Measurements from ENCODE around the gene MX2.
"Not testable (repeated sequence)": the region's sequence is repeated elsewhere in the genome, so short reads cannot be mapped to it uniquely, and the experiment has no call there.

Gene MX2

DNA sequence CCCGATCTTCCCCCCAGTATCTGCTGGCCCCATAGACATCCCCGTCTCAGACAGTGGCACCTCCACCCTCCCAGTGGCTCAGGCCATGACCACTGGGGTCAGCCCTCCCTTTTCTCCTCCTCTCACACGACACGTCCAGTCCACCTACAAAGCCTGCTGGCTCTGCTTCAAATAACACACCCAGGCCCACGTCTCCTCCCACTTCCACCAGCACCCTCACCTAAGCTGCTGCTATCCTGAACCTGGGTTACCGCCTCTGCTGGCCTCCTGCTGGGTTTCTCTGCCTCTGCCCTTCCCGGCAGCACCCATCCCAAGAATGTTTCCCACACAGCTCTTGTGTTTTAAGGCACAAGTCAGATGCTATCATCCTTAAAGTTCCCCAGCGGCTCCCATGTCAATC lies 26.0 kb downstream of the MX2 start:
- no peak for DNase-seq

DNA sequence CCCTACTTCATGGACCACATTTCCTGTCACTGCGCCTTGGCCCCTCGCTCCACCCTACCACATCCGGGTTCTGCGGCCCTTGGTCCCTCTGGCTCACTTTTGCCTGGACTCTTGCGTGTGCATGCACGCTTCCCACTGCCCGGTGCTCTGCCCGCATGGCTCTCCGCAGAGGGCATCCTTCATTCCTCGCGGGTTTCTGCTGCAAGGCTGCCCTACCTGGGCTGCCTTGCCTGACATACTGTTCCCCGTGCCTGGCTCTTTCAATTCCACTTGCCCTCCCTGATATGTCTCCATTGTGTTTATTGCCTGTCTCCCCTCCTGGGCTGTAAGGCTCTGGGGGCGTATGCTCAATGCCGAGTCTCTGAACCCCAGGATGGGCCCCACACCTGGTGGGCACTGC lies 26.4 kb downstream of the MX2 start:
- no peak for DNase-seq

DNA sequence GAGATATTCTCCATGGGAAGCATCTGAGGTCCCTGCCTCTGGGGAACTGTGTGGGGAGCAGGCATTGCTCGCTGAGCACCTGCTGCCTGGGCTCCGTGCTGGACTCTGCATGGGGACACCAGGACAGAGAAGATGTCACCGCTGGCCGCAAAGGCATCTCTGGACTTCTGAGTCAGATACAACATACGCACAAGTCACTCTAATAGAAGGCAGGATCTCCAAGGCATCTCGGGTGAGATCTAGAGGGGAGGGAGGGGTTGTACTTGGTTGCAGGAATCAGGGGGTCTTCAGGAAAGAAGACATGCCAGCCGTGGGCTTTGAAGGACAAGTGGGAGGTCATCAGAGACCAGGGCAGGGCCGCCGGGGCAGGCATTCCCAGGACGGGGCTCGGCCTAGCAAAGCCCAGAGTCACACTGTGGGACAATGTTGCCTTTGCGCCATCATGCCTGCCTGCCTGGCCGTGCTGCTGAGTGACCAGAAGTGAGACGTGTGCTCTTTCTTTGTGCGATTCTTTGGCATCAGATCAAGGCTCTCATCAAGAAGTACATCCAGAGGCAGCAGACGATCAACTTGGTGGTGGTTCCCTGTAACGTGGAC lies 28.3 kb downstream of the MX2 start:
- no peak for DNase-seq

DNA sequence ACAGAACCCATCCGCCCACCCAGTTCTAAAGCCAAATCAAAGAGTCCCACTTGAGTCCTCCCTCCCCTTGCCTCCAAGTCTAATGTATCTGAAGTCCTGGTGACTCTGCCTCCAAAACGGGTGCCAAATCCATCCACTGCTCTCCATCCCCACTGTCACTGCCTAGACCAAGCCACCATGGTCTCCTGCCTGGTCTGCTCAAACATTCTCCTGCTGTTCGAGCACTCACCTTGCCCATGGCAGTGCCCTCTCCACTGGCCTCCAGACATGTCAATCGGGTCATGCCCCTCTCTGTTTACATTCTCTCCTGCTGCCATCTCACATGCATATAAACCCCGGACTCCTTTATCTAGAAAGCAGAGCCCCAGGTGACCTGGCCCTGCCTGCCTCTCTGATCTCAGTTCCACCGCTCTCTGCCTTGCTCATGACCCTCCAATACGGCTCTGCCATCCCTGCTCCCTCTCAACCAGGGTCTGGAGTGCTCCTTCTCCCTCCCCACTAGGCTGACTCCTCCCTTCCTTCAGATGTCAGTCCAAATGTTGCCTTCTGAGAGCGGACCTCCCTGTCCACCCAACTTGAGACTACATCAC lies 32.1 kb downstream of the MX2 start:
- DNase-seq: no peak

DNA sequence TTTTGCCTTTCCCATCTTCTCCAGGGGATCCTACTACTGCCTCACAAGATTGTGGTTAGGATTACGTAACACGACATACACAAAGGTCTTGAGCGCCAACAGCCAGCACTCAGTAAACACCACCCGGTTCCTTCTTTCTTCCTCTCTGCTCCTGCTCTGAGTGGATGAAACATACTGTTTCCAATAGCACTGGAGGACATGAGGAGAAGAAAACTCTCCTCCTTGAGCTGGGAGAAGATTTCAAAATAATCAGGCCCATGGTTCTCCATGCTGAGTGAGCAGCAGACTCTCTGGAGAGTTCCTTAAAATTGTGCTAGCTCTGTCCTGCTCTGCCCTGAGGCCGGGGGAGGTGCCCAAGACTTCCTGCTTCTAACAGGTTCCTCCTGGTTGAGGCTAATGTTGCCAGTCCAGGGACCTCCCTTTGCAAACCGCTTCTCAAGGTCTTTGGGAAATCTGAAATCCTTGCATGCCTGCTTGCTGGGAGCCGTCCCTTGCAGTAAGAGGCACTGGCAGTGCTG lies 34.8 kb downstream of the MX2 start:
- DNase-seq: no peak

DNA sequence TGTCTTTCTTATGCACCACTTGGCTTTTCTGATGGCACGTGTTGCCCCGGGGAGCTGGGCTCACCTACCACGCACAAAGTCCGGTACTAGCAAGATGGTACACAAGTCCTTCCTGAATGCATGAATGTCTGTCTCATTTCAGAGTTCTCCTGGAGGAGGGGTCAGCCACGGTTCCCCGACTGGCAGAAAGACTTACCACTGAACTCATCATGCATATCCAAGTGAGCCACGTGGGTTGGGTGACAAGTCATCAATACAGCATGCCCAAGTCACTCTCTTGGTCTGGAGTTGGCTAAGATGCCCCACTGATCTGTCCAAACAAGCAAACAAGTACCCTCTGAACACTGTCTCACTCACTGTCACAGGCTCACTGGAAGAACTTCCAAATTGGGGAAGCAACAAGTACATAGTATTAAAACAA lies 35.7 kb downstream of the MX2 start:
- DNase-seq: no peak

DNA sequence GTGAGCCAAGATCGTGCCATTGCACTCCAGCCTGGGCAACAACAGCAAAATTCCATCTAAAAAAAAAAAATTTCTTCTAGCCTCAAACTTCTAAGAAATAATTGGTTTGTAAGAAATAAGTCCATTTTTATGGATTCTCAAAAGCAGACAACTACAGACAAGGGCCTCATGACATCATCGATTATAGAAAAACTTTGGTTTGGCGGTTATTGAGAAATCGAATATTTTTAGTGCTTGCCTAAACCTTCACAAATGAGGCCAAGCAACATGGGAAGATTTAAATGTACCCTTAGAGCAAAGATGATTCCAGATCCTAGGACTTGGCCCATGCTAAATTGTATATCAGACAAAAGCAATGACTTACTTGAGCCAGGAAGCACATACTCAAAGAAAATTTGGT lies 36.4 kb downstream of the MX2 start:
- no peak for DNase-seq

DNA sequence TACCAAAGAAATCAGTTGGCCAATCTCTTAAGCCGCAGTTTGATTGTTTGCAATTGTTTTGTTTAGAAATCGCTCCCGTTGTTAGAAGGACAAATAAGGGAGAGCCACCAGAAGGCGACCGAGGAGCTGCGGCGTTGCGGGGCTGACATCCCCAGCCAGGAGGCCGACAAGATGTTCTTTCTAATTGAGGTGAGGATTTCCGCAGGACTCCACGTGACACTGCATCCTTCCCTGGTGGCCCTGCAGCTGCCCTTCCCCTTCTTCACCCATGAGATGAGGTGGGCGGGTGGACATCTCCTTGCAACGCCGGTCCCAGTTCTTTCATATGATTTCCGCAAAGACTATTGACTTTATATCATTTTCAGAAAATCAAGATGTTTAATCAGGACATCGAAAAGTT lies 37.0 kb downstream of the MX2 start:
- DNase-seq: no peak

DNA sequence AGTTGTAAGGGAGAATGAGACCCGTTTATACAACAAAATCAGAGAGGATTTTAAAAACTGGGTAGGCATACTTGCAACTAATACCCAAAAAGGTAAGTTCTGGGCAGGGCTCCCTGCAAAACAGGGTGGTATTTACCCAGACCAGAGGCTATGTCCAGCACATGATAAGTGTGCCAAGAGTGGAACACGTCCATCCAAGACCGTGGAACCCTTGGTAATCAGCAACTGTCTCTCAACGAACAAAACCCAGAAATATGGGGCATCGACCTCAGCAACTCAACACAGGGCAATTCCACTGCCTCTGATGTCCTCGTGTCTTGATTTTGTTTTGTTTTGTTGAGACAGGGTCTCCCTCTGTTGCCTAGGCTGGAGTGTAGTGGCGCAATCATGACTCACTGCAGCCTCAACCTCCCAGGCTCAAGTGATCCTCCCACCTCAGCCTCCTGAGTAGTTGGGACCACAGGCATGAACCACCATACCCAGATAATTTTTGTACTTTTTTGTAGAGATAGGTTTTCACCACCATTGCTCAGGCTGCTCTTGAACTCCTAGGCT lies 37.5 kb downstream of the MX2 start:
- DNase-seq: no peak

DNA sequence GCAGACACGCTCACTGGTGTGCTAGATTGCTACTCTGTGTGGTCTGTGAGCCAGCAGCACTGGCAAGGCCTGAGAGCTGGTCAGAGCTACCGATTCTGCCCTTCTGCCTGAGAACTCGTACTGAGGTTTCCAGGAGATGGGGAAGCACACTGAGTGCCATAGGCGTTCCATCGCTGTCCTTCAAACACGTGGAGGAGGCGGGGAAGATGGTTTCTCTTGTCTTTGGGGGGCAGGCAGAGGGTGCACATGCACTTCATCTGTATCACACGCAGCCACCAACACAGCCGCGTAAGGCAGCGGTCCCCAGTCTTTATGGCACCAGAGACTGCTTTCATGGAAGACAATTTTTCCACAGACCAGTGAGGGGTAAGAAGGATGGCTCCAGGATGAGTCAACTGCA lies 40.4 kb downstream of the MX2 start:
- DNase-seq: no peak

DNA sequence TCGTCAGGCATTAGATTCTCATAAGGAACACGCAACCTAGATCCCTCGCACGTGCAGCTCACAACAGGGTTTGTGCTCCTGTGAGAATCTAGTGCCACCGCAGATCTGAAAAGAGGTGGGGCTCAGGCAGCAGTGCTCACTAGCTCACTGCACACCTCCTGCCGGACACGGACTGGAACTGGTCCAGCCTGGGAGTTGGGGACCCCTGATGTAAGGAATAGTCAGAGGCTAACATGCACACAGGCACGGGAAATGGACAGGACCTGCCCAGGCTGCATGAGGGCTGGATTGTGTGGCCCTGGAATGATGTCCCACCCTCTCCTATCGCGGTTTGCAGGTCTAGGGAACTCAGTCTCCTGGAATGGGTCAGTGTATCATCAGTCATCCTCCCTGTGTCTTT lies 41.0 kb downstream of the MX2 start:
- no peak for DNase-seq

DNA sequence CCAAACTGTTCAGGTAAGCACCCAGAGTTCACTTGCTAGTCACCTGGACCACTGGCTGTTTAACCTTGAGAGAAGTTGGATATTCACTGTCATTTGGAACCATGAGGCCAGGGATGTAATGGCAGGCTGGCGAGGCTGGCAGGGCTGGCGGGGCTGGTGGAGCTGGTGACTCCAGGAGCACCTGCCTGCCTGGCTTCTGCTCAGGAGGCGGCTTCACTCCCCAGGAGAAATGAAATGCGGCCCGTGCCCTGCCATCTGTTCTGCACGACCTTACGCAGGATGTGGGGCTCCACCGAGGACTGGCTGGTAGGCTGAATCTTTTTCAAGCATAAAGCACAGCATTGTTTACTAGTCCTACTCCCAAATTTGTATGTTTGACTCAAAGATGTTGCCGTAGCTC lies 41.5 kb downstream of the MX2 start:
- DNase-seq: no peak

DNA sequence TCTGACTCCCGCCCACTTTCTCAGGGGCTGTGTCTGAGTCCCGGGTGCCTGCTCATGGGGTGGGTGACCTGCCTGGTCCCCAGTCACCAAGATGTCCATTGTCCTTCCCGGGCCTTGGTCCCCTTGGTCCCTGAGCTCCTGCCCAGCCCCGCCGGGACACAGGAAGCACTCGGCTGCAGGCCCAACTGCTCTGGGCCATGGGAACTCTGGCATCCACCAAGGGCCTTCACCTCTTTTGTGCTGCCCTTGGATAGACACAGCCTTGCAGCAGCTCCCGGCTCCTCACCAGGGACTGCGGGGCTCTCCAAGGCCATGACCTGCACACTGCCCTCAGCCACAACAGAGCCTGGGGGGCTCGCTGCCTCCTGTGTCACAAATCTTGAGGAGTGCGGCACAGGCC lies 42.1 kb downstream of the MX2 start:
- DNase-seq: no peak

DNA sequence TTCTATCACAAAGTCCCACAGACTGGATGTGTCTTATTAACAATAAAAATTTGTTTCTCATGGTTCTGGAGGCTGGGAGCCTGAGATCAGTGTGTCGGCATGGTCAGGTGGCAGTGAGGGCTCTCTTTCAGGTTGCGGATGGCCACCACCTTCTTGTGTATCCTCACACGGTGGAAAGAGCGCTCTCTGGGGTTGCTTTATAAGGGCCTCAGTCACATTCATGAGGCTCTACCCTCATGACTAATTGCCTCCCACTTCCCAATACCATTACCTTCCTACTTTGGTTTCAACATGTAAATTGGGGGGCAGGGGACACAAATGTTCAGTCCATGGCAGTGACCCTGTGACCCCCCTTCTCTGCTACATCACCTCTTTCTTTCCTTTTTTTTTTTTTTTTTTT lies 43.5 kb downstream of the MX2 start:
- DNase-seq: no peak

DNA sequence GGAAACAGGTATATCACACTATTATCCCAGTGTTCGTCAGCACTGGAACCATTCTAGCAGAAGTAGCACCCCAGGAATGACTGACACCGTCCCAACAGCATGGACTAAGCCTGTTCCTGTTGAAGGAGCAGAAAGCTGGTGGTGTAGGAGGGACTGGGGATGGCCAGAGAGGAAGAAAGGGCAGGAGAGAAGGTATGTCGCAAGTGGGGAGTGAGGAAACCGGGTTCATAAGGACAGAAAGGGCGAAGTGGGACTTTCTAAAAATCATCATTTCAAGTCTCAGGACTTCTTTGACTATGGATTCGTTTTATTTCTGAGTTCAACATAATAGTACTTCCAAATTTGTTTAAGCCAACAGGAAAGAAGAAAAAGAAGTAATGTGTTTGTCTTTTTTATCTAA lies 44.5 kb downstream of the MX2 start:
- DNase-seq: no peak

DNA sequence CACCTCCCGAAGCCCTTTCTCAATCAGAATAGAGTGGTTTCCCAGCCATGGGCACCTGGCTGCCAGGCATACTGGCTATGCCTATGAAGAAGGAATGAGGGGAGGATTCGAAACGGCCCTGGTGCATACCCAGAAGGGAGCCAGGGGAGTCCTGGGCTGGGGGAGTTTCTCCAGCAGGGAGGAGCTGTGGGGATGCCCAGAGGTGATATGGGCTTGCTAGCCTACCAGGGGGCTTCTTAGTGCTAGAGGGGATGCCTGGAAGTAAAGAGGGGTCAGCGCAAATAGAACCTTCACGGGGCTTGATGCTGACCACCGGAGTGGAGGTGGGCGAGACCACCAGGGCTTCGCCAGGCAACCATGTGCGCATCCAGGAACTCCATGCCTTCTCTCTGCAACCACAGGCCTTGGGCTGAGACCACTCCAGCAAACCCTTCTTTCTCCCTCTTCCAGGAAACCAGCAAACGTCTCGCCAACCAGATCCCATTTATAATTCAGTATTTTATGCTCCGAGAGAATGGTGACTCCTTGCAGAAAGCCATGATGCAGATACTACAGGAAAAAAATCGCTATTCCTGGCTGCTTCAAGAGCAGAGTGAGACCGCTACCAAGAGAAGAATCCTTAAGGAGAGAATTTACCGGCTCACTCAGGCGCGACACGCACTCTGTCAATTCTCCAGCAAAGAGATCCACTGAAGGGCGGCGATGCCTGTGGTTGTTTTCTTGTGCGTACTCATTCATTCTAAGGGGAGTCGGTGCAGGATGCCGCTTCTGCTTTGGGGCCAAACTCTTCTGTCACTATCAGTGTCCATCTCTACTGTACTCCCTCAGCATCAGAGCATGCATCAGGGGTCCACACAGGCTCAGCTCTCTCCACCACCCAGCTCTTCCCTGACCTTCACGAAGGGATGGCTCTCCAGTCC lies 46.0 kb downstream of the MX2 start:
- DNase-seq: no peak

DNA sequence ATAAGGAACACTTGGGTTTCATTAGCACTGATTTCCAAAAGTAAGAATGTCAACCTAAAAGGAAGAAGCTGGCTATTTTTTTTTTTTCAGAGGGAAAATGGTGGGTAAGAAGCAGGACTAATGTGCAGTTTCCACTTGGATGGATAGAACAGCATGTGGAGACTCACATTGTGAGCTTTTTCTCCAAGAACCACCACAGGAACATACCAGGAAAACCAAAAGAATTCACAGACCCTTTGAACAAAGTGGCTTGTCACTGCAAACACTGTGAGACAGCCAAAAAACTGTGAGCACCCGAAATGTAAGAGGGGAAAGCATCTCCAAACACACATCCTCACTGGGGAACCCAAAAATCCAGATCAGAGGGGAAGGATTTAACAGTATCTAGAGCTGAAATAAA lies 48.5 kb downstream of the MX2 start:
- no peak for DNase-seq

DNA sequence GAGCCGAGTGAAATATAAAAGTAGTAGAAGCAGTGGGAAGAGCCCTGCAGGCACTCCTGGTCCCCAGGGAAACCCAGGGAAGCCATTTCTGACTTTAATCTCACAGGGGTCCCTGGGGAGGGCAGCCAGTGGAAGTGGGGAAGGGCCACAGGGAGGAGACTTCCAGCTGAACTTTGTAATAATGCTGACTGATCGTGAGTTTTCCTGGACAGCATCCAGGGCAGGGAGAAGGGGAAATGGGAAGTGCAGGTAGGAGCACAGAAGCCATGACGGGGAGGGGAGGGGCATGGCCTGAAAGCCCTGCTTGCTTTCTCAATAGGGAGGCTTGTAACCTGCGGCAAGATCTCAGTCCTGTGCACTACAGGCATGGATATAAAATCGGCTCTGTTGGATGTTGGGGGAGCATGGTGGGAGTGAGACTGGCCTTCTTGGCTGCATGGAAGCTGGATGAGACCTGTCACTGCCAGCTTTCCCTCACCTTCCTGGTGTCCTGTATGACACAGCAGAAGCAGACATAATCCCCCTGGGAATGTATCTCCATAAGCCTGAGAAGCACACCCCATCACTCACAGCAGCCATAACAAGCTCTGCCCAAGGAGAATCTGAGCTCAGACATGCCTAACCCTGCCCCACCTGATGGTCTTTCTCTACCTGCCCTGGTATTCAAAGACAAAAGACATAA lies 49.1 kb downstream of the MX2 start:
- no peak for DNase-seq

DNA sequence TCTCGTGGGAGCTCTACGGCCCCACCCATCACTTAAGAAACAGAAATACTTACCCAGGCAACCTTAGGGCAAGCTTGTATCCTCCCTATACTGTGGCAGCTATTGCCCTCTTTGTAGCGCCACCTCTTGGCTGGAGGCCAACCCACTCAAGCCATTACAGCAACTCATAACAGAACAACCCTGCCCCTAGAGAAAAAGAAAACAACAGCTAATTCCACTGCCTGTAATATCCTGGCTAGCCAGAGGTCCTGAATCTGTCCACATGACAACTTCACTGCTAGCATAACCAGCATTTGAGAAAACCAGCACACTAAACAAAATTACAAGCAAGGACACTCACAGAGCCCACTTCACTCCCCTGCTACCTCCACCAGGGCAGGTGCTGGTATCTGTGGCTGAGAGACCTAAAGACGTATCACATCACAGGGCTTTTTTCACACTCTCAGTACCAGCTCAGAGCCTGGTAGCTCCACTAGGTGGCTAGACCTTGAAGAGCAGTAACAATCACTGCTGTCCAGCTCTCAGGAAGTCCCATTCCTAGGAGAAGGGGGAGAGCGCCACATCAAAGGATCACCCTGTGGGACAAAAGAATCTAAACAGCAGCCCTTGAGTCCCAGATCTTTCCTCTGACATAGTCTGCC lies 49.7 kb downstream of the MX2 start:
- no peak for DNase-seq

DNA sequence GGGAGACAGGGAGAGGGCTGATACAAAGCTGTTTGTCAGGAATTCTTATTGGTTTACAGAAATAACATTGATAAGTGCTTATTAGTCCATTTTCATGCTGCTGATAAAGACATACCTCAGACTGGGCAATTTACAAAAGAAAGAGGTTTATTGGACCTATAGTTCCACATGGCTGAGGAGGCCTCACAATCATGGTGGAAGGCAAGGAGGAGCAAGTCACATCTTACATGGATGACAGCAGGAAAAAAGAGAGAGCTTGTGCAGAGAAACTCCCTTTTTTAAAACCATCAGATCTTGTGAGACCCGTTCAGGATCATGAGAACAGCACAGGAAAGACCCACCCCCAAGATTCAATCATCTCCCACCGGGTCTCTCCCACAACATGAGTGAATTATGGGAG lies 55.7 kb downstream of the MX2 start:
- DNase-seq: not testable (repeated sequence)

DNA sequence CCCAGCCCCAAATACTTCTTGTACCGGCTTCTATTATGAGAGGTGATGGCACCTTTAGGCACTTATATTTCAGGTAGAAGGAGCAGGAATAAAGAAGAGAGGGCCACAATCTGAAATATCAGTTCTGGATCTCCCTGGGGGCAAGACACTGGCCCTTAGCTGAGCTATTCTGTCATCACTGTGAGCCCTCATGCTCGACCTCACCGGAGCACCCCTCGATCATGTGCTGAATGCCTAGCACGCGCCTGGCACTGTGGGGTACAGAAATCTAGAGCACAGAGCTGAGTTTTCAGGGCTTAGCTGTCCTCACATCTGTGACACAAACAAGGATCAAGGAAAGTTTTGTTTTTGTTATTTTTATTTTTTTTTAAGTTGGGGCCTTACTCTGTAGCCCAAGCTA lies 56.6 kb downstream of the MX2 start:
- no peak for DNase-seq

DNA sequence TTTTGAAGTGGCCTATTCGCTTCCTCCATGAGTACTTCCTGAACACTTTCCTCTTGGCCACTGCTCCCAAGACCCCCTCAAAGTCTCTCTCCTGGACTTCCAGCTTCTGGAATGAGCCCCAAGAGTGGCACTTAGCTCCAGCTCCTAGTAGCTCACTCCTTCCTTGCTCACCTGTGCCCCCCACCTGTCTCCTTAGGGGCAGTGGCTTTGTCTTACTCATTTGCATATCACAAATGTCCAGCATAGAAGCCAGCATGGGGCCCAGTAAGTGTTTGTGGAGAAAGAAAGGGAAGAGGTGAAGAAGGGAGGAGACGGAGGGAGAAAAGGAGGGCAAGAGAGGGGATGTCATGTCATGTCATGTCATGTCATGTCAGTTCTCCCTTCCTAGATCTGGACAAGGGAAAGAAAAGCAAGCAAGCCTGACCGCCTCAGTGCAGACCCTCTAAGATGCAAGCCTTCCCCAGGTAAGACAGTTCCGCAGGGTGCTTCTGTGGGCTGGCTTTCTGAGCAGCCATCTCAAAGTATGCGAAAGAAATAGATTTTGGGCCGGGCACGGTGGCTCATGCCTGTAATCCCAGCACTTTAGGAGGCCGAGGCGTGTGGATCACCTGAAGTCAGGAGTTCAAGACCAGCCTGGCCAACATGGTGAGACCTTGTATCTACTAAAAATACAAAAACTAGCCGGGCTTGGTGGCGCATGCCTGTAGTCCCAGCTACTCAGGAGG lies 57.3 kb downstream of the MX2 start:
- no peak for DNase-seq
